T-helper 1 cell treated with Interleukin-12 subunit alpha and Interleukin-12 subunit beta and Interleukin-4 antibody, amounts not matched to agents 30 μg/mL and 1 μg/mL, for 36 hours (primary cell): ENCODE measurements around the gene MAP2K5.

Source experiments
- H3K27ac Mint-ChIP-seq: one replicate; pipeline ENCODE4 v1.8.0; 2021; ENCODE audit warnings: mild to moderate bottlenecking, mixed read lengths
- H3K27me3 Mint-ChIP-seq: one replicate; pipeline ENCODE4 v1.8.0; 2021; ENCODE audit warnings: low read depth, mixed read lengths
- H3K36me3 Mint-ChIP-seq: one replicate; pipeline ENCODE4 v1.8.0; 2021; ENCODE audit warnings: low read depth, mixed read lengths
- H3K4me1 Mint-ChIP-seq: one replicate; pipeline ENCODE4 v1.8.0; 2021; ENCODE audit warnings: low read depth, mixed read lengths
- H3K4me3 Mint-ChIP-seq: one replicate; pipeline ENCODE4 v1.8.0; 2021; ENCODE audit warnings: mild to moderate bottlenecking, moderate library complexity, mixed read lengths
- H3K9me3 Mint-ChIP-seq: one replicate; pipeline ENCODE4 v1.8.0; 2021; ENCODE audit warnings: mixed read lengths

The MAP2K5 gene

GRCh38 chr15:67794832-67795574 lies 252.5 kb downstream of the MAP2K5 start:
- peaks cover 19% of the 10 kb centered on the region for H3K9me3 Mint-ChIP-seq
- no peaks in the 10 kb centered on the region for H3K27me3 Mint-ChIP-seq
- H3K4me1 Mint-ChIP-seq = no peaks in the 10 kb centered on the region
- H3K27ac Mint-ChIP-seq = no peak overlapping the region
- peaks cover 8% of the 10 kb centered on the region for H3K36me3 Mint-ChIP-seq
- H3K4me3 Mint-ChIP-seq = no peak overlapping the region

DNA sequence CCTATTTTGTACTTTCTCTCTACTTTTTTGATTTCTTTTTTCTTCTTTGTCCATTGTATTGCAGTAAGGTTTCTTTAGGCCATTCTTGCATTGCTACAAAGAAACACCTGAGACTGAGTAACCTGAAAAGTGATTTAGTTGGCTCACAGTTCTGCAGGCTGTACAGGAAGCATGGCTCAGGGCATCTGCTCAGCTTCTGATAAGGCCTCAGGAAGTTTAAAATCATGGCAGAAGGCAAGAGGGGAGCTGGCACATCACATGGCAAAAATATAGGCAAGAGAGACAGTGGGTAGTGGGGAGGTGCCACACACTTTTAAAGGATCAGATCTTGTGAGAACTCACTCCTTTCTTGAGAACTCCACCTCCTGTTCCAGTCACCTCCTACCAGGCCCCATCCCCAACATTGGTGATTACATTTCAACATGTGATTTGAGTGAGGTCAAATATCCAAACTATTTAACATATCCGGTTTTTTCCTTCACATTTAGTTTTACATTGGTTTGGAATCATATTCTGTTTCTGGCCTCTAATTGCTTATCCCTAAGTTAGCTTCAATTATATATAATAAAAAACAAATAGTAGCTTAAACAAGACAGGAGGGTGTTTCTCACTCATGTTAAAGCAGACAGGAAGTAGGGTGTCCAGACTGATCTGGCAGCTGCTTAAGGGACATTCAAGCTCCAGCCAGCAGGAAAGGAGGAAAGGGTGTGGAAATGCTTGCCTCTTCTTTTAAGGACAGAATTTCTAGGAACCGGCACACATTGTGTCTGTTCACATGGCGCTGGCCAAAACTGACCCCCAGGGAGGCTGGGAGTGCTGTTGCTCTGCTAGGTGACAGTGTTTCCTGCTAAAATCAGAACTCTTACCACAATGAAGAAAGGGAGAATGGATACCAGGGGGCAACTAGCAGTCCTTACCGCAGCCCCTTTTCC lies 254.0 kb downstream of the MAP2K5 start:
- no peaks in the 10 kb centered on the region for H3K4me1 Mint-ChIP-seq
- no peak overlapping the region for H3K4me3 Mint-ChIP-seq
- peaks cover 19% of the 10 kb centered on the region for H3K9me3 Mint-ChIP-seq
- no peaks in the 10 kb centered on the region for H3K27me3 Mint-ChIP-seq
- H3K36me3 Mint-ChIP-seq = peaks cover 8% of the 10 kb centered on the region
- no peak overlapping the region for H3K27ac Mint-ChIP-seq

DNA sequence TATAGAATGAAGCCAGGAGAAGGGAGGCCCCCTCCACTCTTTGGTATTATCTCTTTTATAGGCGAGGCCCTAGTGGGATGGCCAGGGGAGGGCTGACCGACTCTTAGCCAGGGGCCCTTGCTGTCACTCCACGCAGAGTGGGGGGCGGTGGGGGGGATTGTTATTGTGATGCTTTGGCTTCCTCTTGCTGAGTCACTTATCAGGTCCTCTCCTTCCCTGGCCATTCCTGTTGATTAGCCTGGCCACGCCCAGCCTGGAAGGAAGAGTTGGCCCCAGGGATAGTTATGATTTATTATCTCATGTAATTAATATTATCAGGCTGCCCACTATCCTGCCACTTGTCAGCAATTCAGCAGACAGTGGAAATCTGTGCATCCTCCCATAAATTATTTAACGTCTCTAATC lies 257.3 kb downstream of the MAP2K5 start:
- H3K27me3 Mint-ChIP-seq = no peaks in the 10 kb centered on the region
- no peaks in the 10 kb centered on the region for H3K4me1 Mint-ChIP-seq

DNA sequence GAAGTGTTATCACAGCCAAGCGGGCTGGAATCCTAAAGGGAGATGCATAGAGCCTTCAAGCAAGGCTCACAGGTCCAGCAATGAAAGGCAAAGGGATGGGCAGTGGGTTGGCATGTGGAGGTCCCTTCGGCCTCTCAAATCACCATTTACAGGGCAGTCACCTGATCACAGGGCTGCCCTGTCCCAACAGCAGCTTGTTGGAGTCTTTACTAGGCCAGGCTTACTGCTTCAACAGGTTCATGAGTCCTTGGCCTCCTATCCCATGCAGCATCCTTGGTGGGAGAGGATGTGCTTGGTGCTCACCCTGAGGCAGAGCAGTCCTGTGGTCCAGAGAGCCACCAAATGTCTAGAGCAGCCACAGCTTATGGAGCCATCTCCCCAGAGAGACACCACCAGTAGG lies 258.6 kb downstream of the MAP2K5 start:
- Mint-ChIP-seq H3K4me3 (no peak overlapping the region), H3K27me3 (no peaks in the 10 kb centered on the region), H3K9me3 (peaks cover 1% of the 10 kb centered on the region), H3K36me3 (peaks cover 2% of the 10 kb centered on the region), H3K4me1 (no peaks in the 10 kb centered on the region), H3K27ac (no peak overlapping the region)

More for the DNA sequence above, 257.3 kb downstream of the MAP2K5 start:
- Mint-ChIP-seq H3K27ac (no peak overlapping the region), H3K4me3 (no peak overlapping the region), H3K36me3 (peaks cover 5% of the 10 kb centered on the region), H3K9me3 (peaks cover 15% of the 10 kb centered on the region)

GRCh38 chr15:67801926-67802914 lies 259.7 kb downstream of the MAP2K5 start:
- Mint-ChIP-seq H3K36me3 (no peaks in the 10 kb centered on the region), H3K4me1 (no peaks in the 10 kb centered on the region), H3K4me3 (no peak overlapping the region), H3K27ac (no peak overlapping the region), H3K9me3 (no peaks in the 10 kb centered on the region), H3K27me3 (no peaks in the 10 kb centered on the region)

- Mint-ChIP-seq H3K36me3 (no peaks in the 10 kb centered on the region), H3K4me3 (no peak overlapping the region), H3K4me1 (no peaks in the 10 kb centered on the region), H3K27ac (no peak overlapping the region), H3K27me3 (no peaks in the 10 kb centered on the region), H3K9me3 (no peaks in the 10 kb centered on the region)
These were observed 260.8 kb downstream of the MAP2K5 start for GRCh38 chr15:67803299-67803698.

- Mint-ChIP-seq H3K27me3 (no peaks in the 10 kb centered on the region), H3K4me3 (no peak overlapping the region), H3K9me3 (no peaks in the 10 kb centered on the region), H3K27ac (no peak overlapping the region), H3K36me3 (no peaks in the 10 kb centered on the region), H3K4me1 (no peaks in the 10 kb centered on the region)
These were observed 261.7 kb downstream of the MAP2K5 start for GRCh38 chr15:67803996-67804843.

DNA sequence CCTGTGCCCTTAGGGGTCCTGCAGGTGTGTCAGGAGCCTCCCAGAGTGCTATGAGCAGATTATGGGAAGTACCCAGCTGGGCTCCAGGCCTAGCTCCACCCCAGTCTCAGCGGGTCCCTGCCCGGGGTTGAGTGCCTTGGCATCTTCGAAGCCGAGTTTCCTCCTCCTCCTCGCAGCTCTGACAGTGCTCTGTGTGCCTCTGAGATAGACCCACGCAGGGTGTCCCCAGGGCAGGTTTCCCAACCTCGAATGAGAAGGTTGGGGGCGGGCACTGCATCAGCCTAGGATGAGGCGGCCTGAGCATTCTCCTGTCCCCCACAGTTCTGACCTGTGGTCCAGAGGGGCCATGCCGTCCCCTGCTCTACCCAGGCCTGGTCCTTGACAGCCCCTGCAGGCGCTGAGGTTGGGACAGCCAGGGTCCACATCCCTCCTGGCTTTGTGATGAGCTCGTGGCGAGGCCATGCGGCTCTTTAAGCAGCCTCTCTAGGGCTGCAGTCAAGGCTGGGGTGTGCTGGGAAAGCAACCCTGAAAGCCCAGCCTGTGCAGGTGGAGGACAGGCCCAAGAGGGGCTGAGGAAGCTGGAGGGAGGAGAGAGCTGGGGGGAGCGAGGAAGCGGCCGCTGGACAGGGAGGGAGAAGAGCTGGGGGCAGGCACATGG lies 262.6 kb downstream of the MAP2K5 start:
- Mint-ChIP-seq H3K27me3 (no peaks in the 10 kb centered on the region), H3K4me1 (no peaks in the 10 kb centered on the region), H3K9me3 (no peaks in the 10 kb centered on the region), H3K4me3 (no peak overlapping the region), H3K27ac (no peak overlapping the region), H3K36me3 (no peaks in the 10 kb centered on the region)

DNA sequence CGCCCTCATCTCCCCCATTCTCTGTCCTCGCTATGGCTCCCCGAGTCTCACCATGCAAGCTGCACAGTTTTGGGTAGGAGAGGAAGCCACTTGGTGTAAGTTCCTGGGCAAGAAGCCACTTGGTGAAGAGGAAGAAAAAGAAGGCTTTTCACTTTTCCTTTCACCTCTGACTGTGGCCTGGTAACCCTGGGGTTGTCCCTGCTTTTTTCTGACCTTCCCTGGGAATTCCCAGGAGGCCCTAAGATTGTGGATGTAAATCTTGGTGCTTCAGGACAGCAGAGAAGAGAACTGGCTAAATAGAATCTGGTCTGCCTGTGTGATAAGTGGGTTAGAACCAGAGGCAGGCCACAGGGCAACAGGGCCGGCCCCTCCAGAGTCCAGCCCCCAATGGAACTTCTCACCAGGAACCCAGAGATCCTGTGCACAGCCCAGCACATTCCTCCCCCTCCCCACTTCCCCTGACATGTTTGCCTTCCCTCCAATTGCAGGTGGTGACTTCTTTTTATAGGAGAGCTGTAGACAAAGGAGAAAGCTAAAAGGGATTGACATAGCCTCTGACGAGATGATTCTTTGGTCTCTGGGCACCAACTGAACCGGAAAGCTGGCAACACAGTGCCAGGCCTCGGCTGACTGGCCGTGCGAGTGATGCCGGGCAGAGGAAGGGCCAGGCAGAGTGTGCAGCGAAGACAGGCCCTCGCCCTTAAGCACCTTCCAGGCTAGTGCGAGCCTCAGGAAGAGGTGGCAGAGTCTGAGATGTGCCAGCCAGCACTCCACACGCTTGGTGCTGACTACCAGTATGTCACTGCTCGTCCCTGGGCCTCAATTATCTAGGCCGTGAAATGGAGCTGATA lies 263.4 kb downstream of the MAP2K5 start:
- Mint-ChIP-seq H3K9me3 (no peaks in the 10 kb centered on the region), H3K4me1 (no peaks in the 10 kb centered on the region), H3K27me3 (no peaks in the 10 kb centered on the region), H3K27ac (no peak overlapping the region), H3K36me3 (no peaks in the 10 kb centered on the region), H3K4me3 (no peak overlapping the region)

GRCh38 chr15:67806536-67806935 lies 264.0 kb downstream of the MAP2K5 start:
- H3K36me3 Mint-ChIP-seq = no peaks in the 10 kb centered on the region
- no peaks in the 10 kb centered on the region for H3K9me3 Mint-ChIP-seq
- no peaks in the 10 kb centered on the region for H3K4me1 Mint-ChIP-seq
- no peak overlapping the region for H3K4me3 Mint-ChIP-seq
- no peaks in the 10 kb centered on the region for H3K27me3 Mint-ChIP-seq
- no peak overlapping the region for H3K27ac Mint-ChIP-seq

DNA sequence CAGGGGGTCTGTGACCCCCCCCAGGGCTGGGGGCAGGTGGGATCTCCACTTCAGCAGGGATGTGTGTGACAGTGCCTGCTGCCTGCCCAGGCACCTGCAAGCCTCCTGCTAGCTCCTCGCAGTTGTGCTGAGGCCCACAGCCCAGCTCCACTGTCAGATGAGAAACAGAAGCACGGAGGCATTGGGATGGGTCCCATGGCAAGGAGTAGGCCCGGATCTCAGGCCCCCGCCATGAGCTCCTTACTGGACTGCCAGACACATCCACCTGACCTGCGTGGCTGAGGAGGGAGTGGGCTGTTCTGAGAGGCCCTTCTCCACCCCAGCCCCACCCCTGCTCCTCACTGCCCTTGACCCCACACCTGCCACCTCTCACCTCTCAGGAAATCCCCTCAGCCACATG lies 264.6 kb downstream of the MAP2K5 start:
- Mint-ChIP-seq H3K27me3 (no peaks in the 10 kb centered on the region), H3K9me3 (no peaks in the 10 kb centered on the region), H3K4me1 (no peaks in the 10 kb centered on the region), H3K27ac (no peak overlapping the region), H3K36me3 (no peaks in the 10 kb centered on the region), H3K4me3 (no peak overlapping the region)

DNA sequence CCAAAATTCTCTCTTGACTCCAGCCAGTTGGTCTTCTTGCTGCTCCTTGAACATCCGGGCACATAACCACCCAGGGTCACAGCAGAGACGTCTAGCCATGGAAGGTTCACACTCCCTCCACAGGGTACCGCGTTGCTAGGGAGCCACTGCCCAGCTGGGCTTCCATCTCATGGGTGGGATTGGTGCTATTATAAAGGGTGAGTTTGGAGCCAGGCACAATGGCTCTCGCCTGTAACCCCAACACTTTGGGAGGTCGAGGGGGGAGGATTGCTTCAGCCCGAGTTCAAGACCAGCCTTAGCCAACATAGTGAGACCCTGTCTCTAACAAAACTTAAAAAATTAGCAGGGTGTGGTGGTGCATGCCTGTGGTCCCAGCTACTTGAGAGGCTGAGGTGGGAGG lies 265.3 kb downstream of the MAP2K5 start:
- Mint-ChIP-seq H3K4me1 (no peaks in the 10 kb centered on the region), H3K9me3 (no peaks in the 10 kb centered on the region), H3K27ac (no peak overlapping the region), H3K36me3 (no peaks in the 10 kb centered on the region), H3K4me3 (no peak overlapping the region), H3K27me3 (no peaks in the 10 kb centered on the region)
